Naive thymus-derived CD4-positive, alpha-beta T cell (primary cell): ENCODE data around the gene CEACAM19. TPM values are rescaled to one million over a fixed set of nuclear protein-coding genes. Genes with fewer than 3 reads are reported as not detected.
"Not testable (repeated sequence)": the region's sequence is repeated elsewhere in the genome, so short reads cannot be mapped to it uniquely, and the experiment has no call there.

Experiments used
- ATAC-seq: fragments of 150-1000 bp; cut with Tn5 transposase; 2 replicates; pipeline ENCODE4 v1.10.0; 2021; ENCODE audit warnings: mild to moderate bottlenecking, moderate library complexity
- CTCF ChIA-PET: fragments of 350-600 bp; sonication (Branson Sonifier 250); formaldehyde crosslinking; loops from one replicate; lab custom pipeline; 2021; ENCODE audit warnings: antibody characterized with exemption; lab: Charles Lee
- POLR2A ChIA-PET: fragments of 350-600 bp; sonication (Branson Sonifier 250); formaldehyde crosslinking; loops from one replicate; lab custom pipeline; 2021; ENCODE audit warnings: antibody characterized with exemption, inconsistent platforms; lab: Charles Lee
- DNase-seq, 9 donors: peaks; one replicate each; pipeline versions ENCODE4 v3.0.0 to v3.0.0-alpha.2; 2020 to 2022; ENCODE audit warnings: mixed read lengths in 1 of 9
- H3K27ac ChIP-seq: one replicate; pipeline ENCODE4 v1.7.0; 2013; ENCODE audit warnings: mild to moderate bottlenecking, low read depth, low read length, moderate library complexity
- H3K27me3 ChIP-seq, 2 donors: one replicate each; pipeline ENCODE4 v1.7.0; 2013; ENCODE audit warnings: low read length in 2 of 2, mild to moderate bottlenecking in 2 of 2, moderate library complexity in 2 of 2; ENCODE audit not compliant: control insufficient read depth in 2 of 2, insufficient read depth in 2 of 2
- H3K36me3 ChIP-seq, 3 experiments: 1 replicate in 2 of 3; 2 replicates in 1 of 3; pipeline ENCODE4 v1.7.0; 2013; ENCODE audit warnings: low read length in 3 of 3, mild to moderate bottlenecking in 3 of 3, moderate library complexity in 1 of 3; ENCODE audit not compliant: insufficient read depth in 3 of 3, control insufficient read depth in 2 of 3
- H3K4me1 ChIP-seq, 2 donors: one replicate each; pipeline ENCODE4 v1.7.0; 2013; ENCODE audit warnings: low read length in 2 of 2, mild to moderate bottlenecking in 2 of 2, moderate library complexity in 1 of 2; ENCODE audit not compliant: control insufficient read depth in 2 of 2, insufficient read depth in 2 of 2
- H3K4me3 ChIP-seq: 2 replicates; pipeline ENCODE4 v1.7.0; 2013; ENCODE audit warnings: mild to moderate bottlenecking, low read length
- H3K9me3 ChIP-seq, 3 experiments: 1 replicate in 2 of 3; 2 replicates in 1 of 3; pipeline ENCODE4 v1.7.0; 2013; ENCODE audit warnings: low read length in 3 of 3; ENCODE audit not compliant: control insufficient read depth in 2 of 3
- H3K27ac Mint-ChIP-seq, 9 donors: one replicate each; pipeline ENCODE4 v1.8.0; 2020 to 2022; ENCODE audit warnings: mixed read lengths in 9 of 9, mild to moderate bottlenecking in 8 of 9, moderate library complexity in 5 of 9, inconsistent platforms in 2 of 9
- H3K27me3 Mint-ChIP-seq, 5 donors: one replicate each; pipeline ENCODE4 v1.8.0; 2021 to 2022; ENCODE audit warnings: mixed read lengths in 5 of 5, mild to moderate bottlenecking in 1 of 5
- H3K36me3 Mint-ChIP-seq, 5 donors: one replicate each; pipeline ENCODE4 v1.8.0; 2020 to 2022; ENCODE audit warnings: mixed read lengths in 5 of 5, mild to moderate bottlenecking in 3 of 5, inconsistent platforms in 1 of 5
- H3K4me1 Mint-ChIP-seq, 7 donors: one replicate each; pipeline ENCODE4 v1.8.0; 2020 to 2022; ENCODE audit warnings: mixed read lengths in 7 of 7, mild to moderate bottlenecking in 3 of 7, inconsistent platforms in 1 of 7
- H3K4me3 Mint-ChIP-seq, 10 donors: one replicate each; pipeline ENCODE4 v1.8.0; 2020 to 2022; ENCODE audit warnings: mild to moderate bottlenecking in 10 of 10, mixed read lengths in 10 of 10, moderate library complexity in 6 of 10, inconsistent platforms in 2 of 10
- H3K9me3 Mint-ChIP-seq, 11 donors: one replicate each; pipeline ENCODE4 v1.8.0; 2020 to 2022; ENCODE audit warnings: mixed read lengths in 11 of 11, mild to moderate bottlenecking in 4 of 11, inconsistent platforms in 1 of 11, moderate library complexity in 1 of 11
- intact Hi-C, 2 donors: fragments of 100-400 bp; cut with micrococcal nuclease; formaldehyde crosslinking; loops; one replicate each; pipeline ENCODE4 v1.15.1; 2023
- polyA plus RNA-seq, 2 donors: library from polyadenylated mRNA; unstranded; fragments of 300-500 nt; fragmentation: Illumina TruSeq; gene quantifications; one replicate each; pipeline ENCODE4 v1.2.3, GENCODE V29; 2021
- total RNA-seq, 6 experiments: library from RNA in 5 of 6; stranded (reverse) in 5 of 6; gene quantifications; 1 replicate in 5 of 6; 2 replicates in 1 of 6; pipeline ENCODE4 v1.2.3 and lab custom pipeline; 2021 to 2026

The CEACAM19 gene
- total and polyA plus RNA-seq, 7 experiments from 2014 or later = 0.63 to 3.4 (median 2.1) TPM; not detected in 2

- ChIA-PET CTCF (no interaction called here), POLR2A (no interaction called here)
- DNase-seq (no peak), ATAC-seq (no peak)
- H3K9me3 Mint-ChIP-seq = peaks cover 0 to 7% (median 3%) of the 10 kb centered on the region in 11 donors
- H3K4me1 ChIP-seq = no peaks in the 10 kb centered on the region
- H3K4me1 Mint-ChIP-seq = peaks cover 0 to 3% (median 0%) of the 10 kb centered on the region in 7 donors
- H3K27ac ChIP-seq = no peak overlapping the region
- no peaks in the 10 kb centered on the region for H3K9me3 ChIP-seq
- no peak overlapping the region for H3K27ac Mint-ChIP-seq
- no peak overlapping the region for H3K4me3 ChIP-seq
- H3K36me3 Mint-ChIP-seq = no peaks in the 10 kb centered on the region
- no peaks in the 10 kb centered on the region for H3K27me3 ChIP-seq
- intact Hi-C loops = no loop called here
- peaks cover 0 to 18% (median 0%) of the 10 kb centered on the region in 5 donors for H3K27me3 Mint-ChIP-seq
- no peaks in the 10 kb centered on the region for H3K36me3 ChIP-seq
- H3K4me3 Mint-ChIP-seq = no peak overlapping the region
Measured at GRCh38 chr19:44627631-44628030, 43.7 kb upstream of the CEACAM19 start.

DNA sequence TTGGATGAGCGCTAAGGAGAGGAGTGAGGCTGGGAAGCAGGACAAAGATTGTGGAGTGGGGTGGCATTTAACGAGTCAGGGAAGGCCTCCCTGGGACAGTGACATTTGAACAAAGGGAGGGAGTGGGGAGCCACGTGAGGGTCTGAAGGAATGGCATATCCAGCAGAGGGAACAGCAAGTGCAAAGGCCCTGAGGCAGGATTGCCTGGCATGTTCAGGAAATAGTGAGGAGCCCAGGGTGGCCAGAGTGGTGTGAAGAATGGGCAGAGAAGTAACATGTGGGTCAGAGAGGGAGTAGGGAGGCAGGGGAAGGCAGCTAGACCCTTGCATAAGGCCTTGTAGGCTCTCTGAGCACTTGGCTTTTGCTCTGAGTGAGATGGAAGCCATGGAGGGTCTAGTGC, 42.5 kb upstream of the CEACAM19 start:
- Mint-ChIP-seq H3K27ac (no peak overlapping the region), H3K4me3 (no peak overlapping the region), H3K9me3 (peaks cover 0 to 7% (median 3%) of the 10 kb centered on the region in 11 donors), H3K4me1 (peaks cover 0 to 1% (median 0%) of the 10 kb centered on the region in 7 donors), H3K36me3 (no peaks in the 10 kb centered on the region), H3K27me3 (peaks cover 0 to 17% (median 0%) of the 10 kb centered on the region in 5 donors)
- no peak overlapping the region for H3K27ac ChIP-seq
- no peaks in the 10 kb centered on the region for H3K27me3 ChIP-seq
- DNase-seq = no peak
- no peaks in the 10 kb centered on the region for H3K9me3 ChIP-seq
- CTCF ChIA-PET = no interaction called here
- no peaks in the 10 kb centered on the region for H3K36me3 ChIP-seq
- no peak overlapping the region for H3K4me3 ChIP-seq
- ATAC-seq = no peak
- no peaks in the 10 kb centered on the region for H3K4me1 ChIP-seq
- POLR2A ChIA-PET = no interaction called here
- intact Hi-C loops = no loop called here

GRCh38 chr19:44631611-44632010, 39.7 kb upstream of the CEACAM19 start:
- POLR2A ChIA-PET, H3K9me3 Mint-ChIP-seq, DNase-seq, H3K27me3 ChIP-seq, H3K27ac Mint-ChIP-seq, H3K4me1 ChIP-seq, H3K9me3 ChIP-seq, CTCF ChIA-PET, ATAC-seq, H3K36me3 Mint-ChIP-seq, H3K27ac ChIP-seq, H3K36me3 ChIP-seq, H3K4me3 ChIP-seq, H3K4me3 Mint-ChIP-seq, intact Hi-C loops, H3K4me1 Mint-ChIP-seq: not testable (repeated sequence)
- H3K27me3 Mint-ChIP-seq = peaks cover 0 to 25% (median 8%) of the 10 kb centered on the region in 5 donors

DNA sequence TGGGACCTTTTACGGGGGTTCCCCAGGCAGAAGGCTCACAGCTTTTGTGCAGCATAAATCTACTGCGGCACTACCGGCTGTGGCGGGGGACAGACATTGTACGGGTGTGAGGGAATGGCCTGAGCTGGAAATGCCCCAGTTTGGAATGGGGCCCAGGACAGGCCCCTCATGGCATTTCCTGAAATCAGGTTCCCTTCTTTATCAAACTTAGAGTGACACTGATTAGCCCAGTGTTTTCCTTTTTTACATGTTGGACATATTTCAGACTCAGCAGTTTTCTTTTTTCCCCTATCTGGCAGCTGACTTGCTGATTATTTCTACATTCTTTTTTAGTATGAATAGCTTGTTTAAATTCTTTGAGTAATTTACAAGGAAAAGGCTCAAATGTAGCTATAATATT, 37.2 kb upstream of the CEACAM19 start:
- H3K4me3 Mint-ChIP-seq, H3K36me3 ChIP-seq, H3K27ac ChIP-seq, CTCF ChIA-PET, H3K9me3 Mint-ChIP-seq, DNase-seq, H3K27ac Mint-ChIP-seq, H3K4me3 ChIP-seq, ATAC-seq, H3K4me1 Mint-ChIP-seq, H3K36me3 Mint-ChIP-seq, H3K9me3 ChIP-seq, H3K27me3 ChIP-seq, POLR2A ChIA-PET, H3K4me1 ChIP-seq, intact Hi-C loops: not testable (repeated sequence)
- peaks cover 0 to 25% (median 6%) of the 10 kb centered on the region in 5 donors for H3K27me3 Mint-ChIP-seq

- no peak overlapping the region for H3K27ac ChIP-seq
- no peaks in the 10 kb centered on the region for H3K27me3 ChIP-seq
- no peaks in the 10 kb centered on the region for H3K36me3 Mint-ChIP-seq
- H3K4me1 ChIP-seq = no peaks in the 10 kb centered on the region
- ChIA-PET CTCF (no interaction called here), POLR2A (no interaction called here)
- H3K9me3 Mint-ChIP-seq = peaks cover 0 to 8% (median 2%) of the 10 kb centered on the region in 11 donors
- no peak for DNase-seq
- no peaks in the 10 kb centered on the region for H3K4me1 Mint-ChIP-seq
- no peak for ATAC-seq
- no peak overlapping the region for H3K27ac Mint-ChIP-seq
- no peaks in the 10 kb centered on the region for H3K36me3 ChIP-seq
- H3K27me3 Mint-ChIP-seq = peaks cover 0 to 25% (median 6%) of the 10 kb centered on the region in 5 donors
- intact Hi-C loops = no loop called here
- no peak overlapping the region for H3K4me3 Mint-ChIP-seq
- H3K4me3 ChIP-seq = no peak overlapping the region
- no peaks in the 10 kb centered on the region for H3K9me3 ChIP-seq
Measured at GRCh38 chr19:44634785-44635184, 36.5 kb upstream of the CEACAM19 start.

GRCh38 chr19:44635581-44636438, 35.5 kb upstream of the CEACAM19 start:
- H3K4me1 ChIP-seq = no peaks in the 10 kb centered on the region
- ATAC-seq (peak; percentile 41), DNase-seq (no peak)
- H3K36me3 Mint-ChIP-seq = no peaks in the 10 kb centered on the region
- peaks cover 0 to 8% (median 2%) of the 10 kb centered on the region in 11 donors for H3K9me3 Mint-ChIP-seq
- H3K27ac Mint-ChIP-seq = no peak overlapping the region
- H3K4me1 Mint-ChIP-seq = no peaks in the 10 kb centered on the region
- H3K27me3 Mint-ChIP-seq = peaks cover 0 to 25% (median 6%) of the 10 kb centered on the region in 5 donors
- POLR2A ChIA-PET = interaction anchor here (0.5 kb wide), 1 partner anchor 59 kb away, joined by 4 read pairs; no protein-coding TSS in a partner anchor
- H3K27ac ChIP-seq = no peak overlapping the region
- intact Hi-C loops = no loop called here
- no peak overlapping the region for H3K4me3 ChIP-seq
- no peaks in the 10 kb centered on the region for H3K27me3 ChIP-seq
- H3K36me3 ChIP-seq = no peaks in the 10 kb centered on the region
- no peak overlapping the region for H3K4me3 Mint-ChIP-seq
- no peaks in the 10 kb centered on the region for H3K9me3 ChIP-seq
- CTCF ChIA-PET = interaction anchor here (0.6 to 1.1 kb wide), 2 partner anchors 22 to 59 kb away, joined by 3 to 4 read pairs; no protein-coding TSS in a partner anchor
